Activated CD4-positive, alpha-beta memory T cell treated with anti-CD3 and anti-CD28 coated beads, Interleukin-2, amount 10 ng/mL, durations not matched to agents 7 days and 5 days (primary cell): ENCODE measurements around the gene RAD9A. TPM values are rescaled to one million over a fixed set of nuclear protein-coding genes. Genes with fewer than 3 reads are reported as not detected.

Experiments
- CTCF ChIA-PET: fragments of 350-600 bp; sonication (Branson Sonifier 250); formaldehyde crosslinking; loops from one replicate; lab custom pipeline; 2021; ENCODE audit warnings: antibody characterized with exemption, inconsistent platforms; lab: Charles Lee
- POLR2A ChIA-PET: fragments of 350-600 bp; sonication (Branson Sonifier 250); formaldehyde crosslinking; loops from one replicate; lab custom pipeline; 2021; ENCODE audit warnings: antibody characterized with exemption; lab: Charles Lee
- DNase-seq: peaks from one replicate; pipeline ENCODE4 v3.0.0-alpha.2; 2020
- H3K27ac Mint-ChIP-seq: one replicate; pipeline ENCODE4 v1.8.0; 2021; ENCODE audit warnings: mild to moderate bottlenecking, mixed read lengths
- H3K27me3 Mint-ChIP-seq: one replicate; pipeline ENCODE4 v1.8.0; 2021; ENCODE audit warnings: mixed read lengths
- H3K36me3 Mint-ChIP-seq: one replicate; pipeline ENCODE4 v1.8.0; 2021; ENCODE audit warnings: low read depth, mixed read lengths
- H3K4me1 Mint-ChIP-seq: one replicate; pipeline ENCODE4 v1.8.0; 2021; ENCODE audit warnings: mixed read lengths
- H3K4me3 Mint-ChIP-seq: one replicate; pipeline ENCODE4 v1.8.0; 2021; ENCODE audit warnings: mild to moderate bottlenecking, mixed read lengths
- H3K9me3 Mint-ChIP-seq: one replicate; pipeline ENCODE4 v1.8.0; 2021; ENCODE audit warnings: mixed read lengths
- total RNA-seq, 2 experiments: library from RNA; stranded (reverse); gene quantifications; one replicate each; pipeline ENCODE4 v1.2.3, GENCODE V29; 2021

The RAD9A gene
- total RNA-seq, 2 experiments from 2014 or later, result 48.0 to 53.9 TPM

DNA sequence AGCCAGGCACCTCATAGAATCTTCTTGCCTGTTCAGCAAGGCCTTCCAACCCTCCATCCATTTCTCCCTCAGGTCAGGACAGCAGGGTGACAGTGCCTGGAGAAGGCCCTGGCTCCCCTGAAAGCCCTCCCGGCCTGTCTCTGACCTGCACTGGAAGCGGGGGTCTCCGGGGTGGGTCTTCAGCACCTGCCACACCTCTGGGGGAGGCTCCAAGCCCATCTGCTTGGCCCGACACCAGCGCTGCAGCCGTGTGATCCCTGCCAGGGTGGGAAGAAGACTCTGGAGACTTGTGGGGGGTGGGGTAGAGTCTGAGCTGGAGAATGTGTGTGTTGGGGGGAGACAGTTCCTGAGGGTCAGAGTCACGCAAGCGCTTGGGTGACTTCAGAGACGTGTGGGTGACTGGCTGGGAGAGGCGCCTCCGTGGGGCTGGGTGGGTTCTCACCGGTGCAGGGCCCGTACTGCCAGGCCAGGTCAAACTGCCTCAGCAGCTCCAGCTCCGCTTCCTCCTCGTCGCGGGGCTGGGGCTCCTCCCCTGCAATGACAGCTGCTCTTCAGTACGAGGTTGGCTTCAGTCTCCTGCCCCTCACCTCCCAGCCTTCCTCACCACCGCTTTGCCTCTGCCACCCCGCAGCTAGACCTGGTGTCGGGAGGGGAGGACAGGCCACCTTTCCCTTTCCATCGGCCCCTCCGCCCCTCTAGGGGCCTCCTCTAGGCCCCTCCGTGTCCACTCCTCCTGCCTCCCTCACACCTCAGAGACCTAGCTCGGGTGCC is 39.1 kb upstream of the RAD9A start:
- H3K36me3 Mint-ChIP-seq, result peaks cover 8% of the 10 kb centered on the region
- peaks cover 48% of the 10 kb centered on the region for H3K4me1 Mint-ChIP-seq

DNA sequence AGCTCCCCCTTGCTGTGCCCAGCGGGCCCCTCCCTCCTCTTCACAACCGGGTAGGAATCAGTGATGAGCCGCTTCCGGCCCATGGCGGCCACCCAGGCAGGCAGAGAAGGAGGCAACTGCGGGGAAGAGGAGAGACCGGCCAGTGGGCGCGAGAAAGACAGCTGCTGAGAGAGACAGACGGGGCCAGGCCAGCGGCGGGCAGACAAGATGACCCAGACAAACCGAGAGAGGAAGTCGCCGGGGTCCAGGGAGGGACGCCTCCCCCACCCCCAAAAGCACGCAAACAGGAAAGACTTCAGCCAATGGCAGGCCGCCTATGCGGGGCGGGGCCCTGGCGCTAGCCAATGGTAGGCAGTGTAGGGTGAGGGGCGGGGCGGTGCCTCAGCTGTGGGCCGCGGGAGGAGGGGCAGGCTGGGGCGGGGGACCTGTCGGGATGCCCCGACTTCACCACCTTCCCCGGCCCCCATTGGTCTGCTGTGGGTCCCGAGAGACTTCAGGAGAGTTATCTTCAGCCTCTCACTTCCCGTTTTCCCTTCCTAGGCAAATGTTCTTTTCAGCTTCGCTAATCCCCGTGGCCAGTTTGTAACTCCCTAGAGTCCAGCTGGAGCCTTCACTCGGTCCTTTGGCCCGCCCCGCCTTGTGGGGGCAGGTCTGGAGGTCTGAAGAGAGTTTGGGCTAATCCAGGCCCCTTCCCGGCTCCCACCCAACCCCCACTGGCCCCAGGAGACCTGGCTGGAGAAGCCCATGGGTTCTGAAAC is 38.3 kb upstream of the RAD9A start, which contains the start of gene POLD4:
Gene POLD4, minus strand, starts transcription at position 230 of the 758 bp plus-strand sequence. Its CDS starts 147 bp downstream, at position 83.
- Mint-ChIP-seq H3K27me3 (peaks cover 5% of the 10 kb centered on the region), H3K9me3 (no peaks in the 10 kb centered on the region)

More for the DNA sequence above, 39.1 kb upstream of the RAD9A start:
- ChIA-PET CTCF (interaction anchor here (0.7 to 18.6 kb wide), 16 partner anchors 9 to 262 kb away, joined by 3 to 847 read pairs (median 6); partner anchors contain the start of genes AIP, CDK2AP2, CLCF1 and PPP1CA), POLR2A (interaction anchor here (0.8 to 8.0 kb wide), 37 partner anchors 9 to 510 kb away, joined by 3 to 122 read pairs (median 7); partner anchors contain the start of genes AIP, CDK2AP2, CLCF1 and GRK2)
- Mint-ChIP-seq H3K27me3 (no peaks in the 10 kb centered on the region), H3K4me3 (peak overlapping the region; percentile 94), H3K27ac (peak overlapping the region; percentile 99), H3K9me3 (no peaks in the 10 kb centered on the region)
- DNase-seq, result peak; percentile 75

DNA sequence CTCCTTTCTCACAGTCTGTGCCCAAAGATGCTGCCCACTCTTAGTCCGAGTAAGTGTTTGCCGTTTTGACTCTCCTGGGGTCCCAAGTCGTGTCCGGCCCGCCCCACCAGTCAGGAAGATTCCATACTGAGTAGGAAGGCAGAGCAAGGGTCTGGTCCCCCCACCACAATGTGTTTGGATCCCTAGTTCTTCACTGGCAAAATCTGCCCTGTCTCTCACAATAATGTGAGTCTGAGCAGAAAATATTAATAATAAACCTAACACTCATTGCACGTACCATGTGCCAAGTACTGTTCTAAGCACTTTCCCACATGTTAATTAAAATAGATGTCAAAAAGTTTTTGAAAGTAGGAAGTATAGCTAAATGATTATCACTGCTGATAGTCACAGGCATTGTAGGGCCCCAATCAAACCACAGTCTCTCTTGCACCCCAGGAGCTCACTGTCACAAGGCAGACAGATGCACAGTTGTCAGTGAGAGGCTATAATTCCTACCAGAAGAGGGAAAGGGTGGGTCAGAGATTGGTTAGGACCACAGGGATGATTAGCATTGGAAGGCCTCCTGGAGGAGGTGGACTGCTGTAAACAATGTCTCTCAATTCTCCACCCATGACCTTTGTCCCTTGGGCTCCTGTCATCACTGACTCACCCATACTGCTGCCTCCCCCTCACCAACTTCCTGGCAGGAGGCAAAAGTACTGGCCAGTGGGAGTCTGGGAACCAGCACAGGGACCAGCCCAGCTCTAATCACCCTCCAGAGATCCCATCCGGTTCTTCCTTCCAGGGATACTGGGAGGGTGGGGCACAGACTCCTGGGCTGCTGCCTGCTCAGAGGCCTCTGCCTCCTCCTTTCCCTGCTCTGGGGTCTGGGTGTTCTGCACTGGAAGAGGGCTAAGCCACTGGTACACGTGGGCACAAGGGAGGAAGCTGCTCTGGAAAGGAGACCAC is 37.4 kb upstream of the RAD9A start:
- peaks cover 13% of the 10 kb centered on the region for H3K27me3 Mint-ChIP-seq
- DNase-seq, result no peak
- peaks cover 50% of the 10 kb centered on the region for H3K4me1 Mint-ChIP-seq

More for the DNA sequence above, 38.3 kb upstream of the RAD9A start, which contains the start of gene POLD4:
- CTCF ChIA-PET, result interaction anchor here (0.7 to 18.6 kb wide), 15 partner anchors 10 to 261 kb away, joined by 3 to 847 read pairs (median 6); partner anchors contain the start of genes AIP, CLCF1, PPP1CA and PTPRCAP
- POLR2A ChIA-PET, result interaction anchor here (0.6 to 8.0 kb wide), 42 partner anchors 9 to 510 kb away, joined by 3 to 122 read pairs (median 6); partner anchors contain the start of genes AIP, ANKRD13D, CDK2AP2 and CLCF1
- DNase-seq, result peak; percentile 97
- H3K36me3 Mint-ChIP-seq, result peaks cover 8% of the 10 kb centered on the region
- H3K27ac Mint-ChIP-seq, result peak within 1 kb of the TSS; percentile 99
- H3K4me3 Mint-ChIP-seq, result peak within 1 kb of the TSS; percentile 94
- peaks cover 50% of the 10 kb centered on the region for H3K4me1 Mint-ChIP-seq

DNA sequence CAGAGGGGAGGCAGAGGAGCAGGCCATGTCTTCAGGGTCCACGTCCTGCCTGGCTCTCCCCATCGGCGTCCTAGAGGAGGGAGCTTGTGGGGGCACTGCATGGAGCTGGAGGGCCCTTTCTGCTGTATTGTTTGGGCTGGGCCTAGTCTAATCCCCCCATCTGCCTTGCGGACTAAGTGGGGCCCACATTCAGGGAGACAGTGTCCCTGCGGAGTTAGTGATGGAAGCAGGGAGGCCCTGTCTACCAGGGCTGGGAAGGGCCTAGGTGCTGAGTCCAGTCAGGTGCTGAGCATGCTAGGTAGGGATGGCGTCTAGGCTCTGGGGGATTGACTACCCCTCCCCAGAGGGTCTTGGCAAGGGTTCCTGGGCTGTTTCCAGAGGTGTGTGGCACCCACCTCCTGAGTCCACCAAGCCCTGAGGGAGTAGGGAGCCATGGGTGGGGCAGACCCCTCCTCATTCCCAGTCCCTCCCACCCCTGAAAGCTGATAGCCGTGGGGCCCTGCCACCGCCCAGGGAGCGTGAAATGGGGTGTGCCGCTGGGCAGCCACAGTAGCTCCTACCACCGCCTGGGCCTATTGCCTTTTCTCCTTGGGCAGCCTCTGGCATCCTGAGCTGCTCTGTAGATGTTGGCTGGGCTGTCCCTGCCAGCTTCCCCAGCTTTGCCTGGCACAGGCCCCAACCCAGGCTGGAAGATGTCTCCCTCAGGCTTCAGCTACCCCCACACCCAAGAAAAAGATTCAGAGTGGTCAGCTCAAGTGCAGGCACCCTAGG is 36.6 kb upstream of the RAD9A start:
- H3K36me3 Mint-ChIP-seq, result peaks cover 8% of the 10 kb centered on the region
- DNase-seq, result no peak
- H3K4me3 Mint-ChIP-seq, result no peak overlapping the region
- H3K27me3 Mint-ChIP-seq, result peaks cover 13% of the 10 kb centered on the region
- no peaks in the 10 kb centered on the region for H3K9me3 Mint-ChIP-seq
- peak overlapping the region; percentile 57 for H3K27ac Mint-ChIP-seq
- ChIA-PET CTCF (interaction anchor here (0.6 to 18.6 kb wide), 6 partner anchors 9 to 199 kb away, joined by 4 to 847 read pairs (median 8); partner anchors contain the start of genes CLCF1, PPP1CA and RAD9A), POLR2A (interaction anchor here (1.0 to 8.0 kb wide), 6 partner anchors 9 to 127 kb away, joined by 3 to 122 read pairs (median 62); partner anchors contain the start of genes CLCF1, PPP1CA and TBC1D10C)
- H3K4me1 Mint-ChIP-seq, result peaks cover 50% of the 10 kb centered on the region

More for the DNA sequence above, 37.4 kb upstream of the RAD9A start:
- Mint-ChIP-seq H3K27ac (peak overlapping the region; percentile 99), H3K4me3 (peak overlapping the region; percentile 94), H3K9me3 (no peaks in the 10 kb centered on the region), H3K36me3 (peaks cover 8% of the 10 kb centered on the region)
- ChIA-PET CTCF (interaction anchor here (0.6 to 18.6 kb wide), 10 partner anchors 11 to 200 kb away, joined by 3 to 847 read pairs (median 5); partner anchors contain the start of genes CLCF1, PPP1CA, RAD9A and TBC1D10C), POLR2A (interaction anchor here (0.6 to 8.0 kb wide), 25 partner anchors 10 to 275 kb away, joined by 3 to 122 read pairs (median 11); partner anchors contain the start of genes AIP, ANKRD13D, CLCF1 and GRK2)

DNA sequence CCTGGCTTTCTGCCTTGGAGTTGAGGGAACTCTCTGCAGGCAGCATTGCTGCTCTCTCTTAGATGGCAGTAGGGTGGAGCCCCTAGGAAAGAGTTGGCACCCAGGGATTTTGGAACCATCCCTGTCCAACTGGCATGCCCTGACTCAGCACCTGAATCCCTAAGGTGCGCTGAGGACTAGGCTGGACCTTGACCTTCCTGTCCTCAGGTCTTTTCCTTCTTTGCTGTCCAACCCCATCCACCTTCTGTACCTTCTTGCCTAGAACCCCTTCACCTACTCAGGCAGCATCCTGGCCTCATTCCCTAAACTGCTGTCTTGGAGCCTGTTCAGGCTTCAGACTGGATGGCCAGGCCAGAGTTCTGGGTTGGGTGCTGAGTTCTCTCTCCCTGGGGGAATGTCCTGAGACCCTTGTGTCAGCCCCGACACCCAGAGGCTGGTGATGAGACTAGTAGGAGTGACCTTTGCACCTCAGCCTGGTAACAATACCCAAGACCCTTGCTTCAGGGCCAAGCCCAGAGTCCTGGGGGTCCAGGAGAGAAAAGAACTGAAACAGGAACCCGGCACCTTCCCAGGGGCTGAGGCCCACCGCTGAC is 35.9 kb upstream of the RAD9A start:
- CTCF ChIA-PET, result interaction anchor here (0.6 to 18.6 kb wide), 9 partner anchors 10 to 154 kb away, joined by 3 to 847 read pairs (median 5); partner anchors contain the start of genes CLCF1, PPP1CA, PTPRCAP and RAD9A
- Mint-ChIP-seq H3K9me3 (no peaks in the 10 kb centered on the region), H3K4me3 (no peak overlapping the region), H3K27me3 (peaks cover 13% of the 10 kb centered on the region), H3K27ac (no peak overlapping the region), H3K36me3 (peaks cover 8% of the 10 kb centered on the region), H3K4me1 (peaks cover 50% of the 10 kb centered on the region)
- POLR2A ChIA-PET, result interaction anchor here (1.0 to 8.0 kb wide), 6 partner anchors 16 to 48 kb away, joined by 3 to 122 read pairs (median 4); partner anchors contain the start of genes CLCF1, PPP1CA, RAD9A and TBC1D10C
- no peak for DNase-seq

DNA sequence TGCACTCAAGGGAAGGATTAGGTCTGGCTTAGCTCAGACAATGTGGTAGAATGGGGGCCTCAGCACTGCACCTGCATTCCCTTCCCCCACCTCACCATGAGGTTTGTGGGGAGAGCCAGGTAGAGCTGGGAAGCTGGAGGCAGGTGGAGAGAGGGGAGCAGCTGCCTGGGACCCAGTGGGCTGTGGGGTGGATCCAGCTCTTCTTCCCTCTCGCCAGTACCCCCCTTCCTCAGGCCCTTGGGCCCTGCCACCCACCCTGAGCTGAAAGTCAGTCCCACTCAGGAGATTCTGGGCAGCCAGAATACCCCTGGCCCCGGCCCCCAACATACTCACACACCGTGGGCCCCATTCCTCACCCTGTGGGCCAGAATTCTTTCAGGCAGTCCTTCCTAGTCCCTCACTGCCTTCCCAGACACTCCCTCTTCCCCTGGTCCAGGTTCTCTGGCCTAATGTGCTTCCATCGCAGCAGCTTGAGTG is 35.4 kb upstream of the RAD9A start:
- Mint-ChIP-seq H3K27me3 (peaks cover 17% of the 10 kb centered on the region), H3K36me3 (peaks cover 6% of the 10 kb centered on the region), H3K4me1 (peaks cover 46% of the 10 kb centered on the region), H3K27ac (peak overlapping the region; percentile 52), H3K9me3 (no peaks in the 10 kb centered on the region), H3K4me3 (peak overlapping the region; percentile 36)
- no peak for DNase-seq
- ChIA-PET POLR2A (interaction anchor here (1.0 to 8.0 kb wide), 6 partner anchors 15 to 47 kb away, joined by 3 to 122 read pairs (median 4); partner anchors contain the start of genes CLCF1, PPP1CA, RAD9A and TBC1D10C), CTCF (interaction anchor here (0.6 to 18.6 kb wide), 8 partner anchors 10 to 155 kb away, joined by 3 to 847 read pairs (median 6); partner anchors contain the start of genes CLCF1, PPP1CA, PTPRCAP and RAD9A)

DNA sequence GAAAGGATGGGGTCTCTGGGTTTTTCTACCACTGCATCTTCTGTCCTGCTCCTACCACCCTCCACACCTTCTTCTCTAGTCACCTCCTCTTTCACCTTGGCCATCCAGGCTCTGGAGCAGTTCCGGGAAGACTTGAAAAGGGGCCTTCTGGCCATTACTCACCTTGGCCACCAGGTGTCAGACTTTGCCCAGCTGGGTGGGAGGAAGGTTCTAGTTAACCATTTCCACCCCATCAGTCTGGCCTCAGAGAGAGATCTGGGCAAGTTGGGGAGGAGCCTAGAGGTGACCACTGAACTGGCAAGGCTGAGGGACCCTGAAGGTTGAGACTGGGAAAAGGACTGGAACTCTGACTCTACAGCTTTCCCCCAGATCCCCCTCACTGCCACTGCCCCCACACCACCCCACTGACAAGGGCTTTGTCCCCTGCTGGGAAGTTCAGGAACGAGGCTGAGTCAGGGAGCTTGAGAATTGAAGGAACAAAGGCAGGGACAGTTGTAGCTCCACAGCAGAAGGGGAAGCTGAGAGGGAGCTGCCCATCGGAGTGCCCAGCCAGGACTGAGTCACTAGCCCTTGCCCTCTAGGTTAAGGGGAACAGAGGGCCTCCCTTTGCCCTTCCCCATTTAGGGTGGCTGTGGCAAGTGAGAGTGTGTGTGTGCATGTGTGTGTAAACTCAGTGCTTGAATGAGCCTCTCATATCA is 34.8 kb upstream of the RAD9A start:
- POLR2A ChIA-PET, result interaction anchor here (0.6 to 8.0 kb wide), 7 partner anchors 15 to 184 kb away, joined by 3 to 122 read pairs (median 3); partner anchors contain the start of genes CLCF1, PPP1CA, RAD9A and TBC1D10C

DNA sequence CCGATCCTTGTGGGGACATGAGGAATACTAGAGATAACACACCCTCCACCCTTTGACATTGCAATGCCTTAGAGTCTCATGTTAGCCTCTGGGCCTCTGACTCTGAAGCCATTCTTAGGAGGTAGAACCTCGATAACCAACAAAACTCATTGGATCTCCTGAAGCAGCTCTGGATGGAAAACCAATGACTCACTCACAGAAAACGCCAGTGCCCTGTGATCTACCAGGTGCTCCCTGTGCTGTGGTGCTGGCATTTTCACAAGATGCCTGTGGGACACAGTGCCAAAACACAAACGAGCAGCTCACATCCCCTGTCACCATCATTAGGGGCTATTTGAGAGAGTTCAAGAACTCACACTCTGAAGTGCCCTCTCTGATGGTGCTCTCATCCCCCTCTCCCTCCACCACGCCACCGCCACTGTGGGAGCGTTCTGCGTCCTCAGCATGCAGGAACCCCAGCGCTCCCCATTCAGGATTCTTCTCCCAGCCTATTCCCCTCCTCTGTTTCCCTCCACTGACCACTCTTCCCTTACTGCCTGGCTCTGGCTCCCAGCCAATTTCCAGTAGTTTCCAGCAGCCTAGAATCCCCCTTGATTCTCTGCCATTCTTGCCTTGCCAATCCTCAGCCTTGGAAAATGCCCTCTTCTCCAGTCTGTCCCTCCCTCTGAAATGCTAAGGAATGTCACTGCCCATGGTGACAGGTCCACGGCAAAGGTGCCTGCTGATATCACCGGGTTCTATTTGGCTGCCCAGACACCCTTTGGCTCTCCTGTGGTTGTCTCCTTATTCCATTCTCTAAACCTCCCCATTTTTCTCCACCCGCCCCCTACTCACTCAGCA is 33.7 kb upstream of the RAD9A start:
- H3K27me3 Mint-ChIP-seq, result peaks cover 33% of the 10 kb centered on the region
- POLR2A ChIA-PET, result interaction anchor here (1.2 to 8.0 kb wide), 2 partner anchors 21 to 25 kb away, joined by 4 to 122 read pairs; no protein-coding TSS in a partner anchor
- no peak for DNase-seq
- no peak overlapping the region for H3K27ac Mint-ChIP-seq
- peaks cover under 1% of the 10 kb centered on the region for H3K36me3 Mint-ChIP-seq
- H3K4me1 Mint-ChIP-seq, result peaks cover 38% of the 10 kb centered on the region
- no peaks in the 10 kb centered on the region for H3K9me3 Mint-ChIP-seq
- CTCF ChIA-PET, result interaction anchor here (1.0 to 18.6 kb wide), 2 partner anchors 18 to 51 kb away, joined by 4 to 847 read pairs; partner anchors contain the start of genes CLCF1 and RAD9A
- no peak overlapping the region for H3K4me3 Mint-ChIP-seq

More for the DNA sequence above, 34.8 kb upstream of the RAD9A start:
- Mint-ChIP-seq H3K27ac (peak overlapping the region; percentile 52), H3K9me3 (no peaks in the 10 kb centered on the region), H3K4me3 (peak overlapping the region; percentile 36), H3K27me3 (peaks cover 22% of the 10 kb centered on the region), H3K4me1 (peaks cover 41% of the 10 kb centered on the region), H3K36me3 (peaks cover 5% of the 10 kb centered on the region)
- CTCF ChIA-PET, result interaction anchor here (0.6 to 18.6 kb wide), 9 partner anchors 11 to 184 kb away, joined by 3 to 847 read pairs (median 4); partner anchors contain the start of genes CLCF1, PPP1CA, PTPRCAP and RAD9A
- DNase-seq, result peak; percentile 75
